ENCODE measurements around the gene URB1. TPM values are rescaled to one million over a fixed set of nuclear protein-coding genes. Genes with fewer than 3 reads are reported as not detected.
"Not testable (repeated sequence)": the region's sequence is repeated elsewhere in the genome, so short reads cannot be mapped to it uniquely, and the experiment has no call there.

URB1 gene
- total RNA-seq, 2 experiments from 2014 or later, result 15.8 to 16.5 TPM

DNA sequence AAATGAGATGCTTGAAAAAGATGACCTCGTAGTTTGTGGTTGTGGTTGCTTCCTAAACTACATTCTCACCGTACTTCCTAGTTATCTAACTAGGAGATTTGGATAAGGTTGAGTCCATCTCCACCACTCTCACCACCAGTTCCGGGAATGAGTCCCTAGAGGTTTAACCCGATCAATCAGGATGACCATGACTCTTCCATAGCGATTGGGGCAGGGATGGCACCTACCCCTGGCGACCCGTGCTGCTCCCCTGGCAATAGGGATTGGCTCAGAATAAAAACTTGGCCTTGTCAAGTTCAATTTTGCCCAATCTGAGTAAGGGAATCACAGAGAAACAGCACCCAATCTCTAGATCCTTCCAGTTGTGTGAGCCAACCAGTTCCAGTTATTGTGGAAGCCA, 111.3 kb downstream of the URB1 start:
- ATAC-seq (ENCODE audit: low read depth) (no peak), DNase-seq (no peak)
- Mint-ChIP-seq H3K27ac (no peak overlapping the region), H3K4me1 (peaks cover 6% of the 10 kb centered on the region), H3K27me3 (no peaks in the 10 kb centered on the region), H3K4me3 (no peak overlapping the region), H3K36me3 (peaks cover 3% of the 10 kb centered on the region), H3K9me3 (no peaks in the 10 kb centered on the region)
- POLR2A ChIA-PET, result no interaction called here

DNA sequence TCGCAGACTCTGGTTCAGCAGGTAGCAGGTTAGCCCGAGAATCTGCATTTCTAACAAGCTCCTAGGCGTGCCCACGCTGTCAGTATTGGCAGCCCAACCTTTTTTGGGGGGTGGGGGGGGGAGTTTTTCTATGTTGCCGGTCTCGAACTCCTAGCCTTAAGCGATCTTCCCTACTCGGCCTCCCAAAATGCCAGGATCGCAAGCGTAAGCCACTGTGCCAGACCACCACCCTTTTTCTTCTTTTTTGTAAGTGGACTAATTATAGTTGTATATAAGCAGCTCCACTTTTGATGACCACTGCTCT, 113.5 kb downstream of the URB1 start:
- Mint-ChIP-seq H3K4me3 (peak overlapping the region; percentile 98), H3K27ac (peak overlapping the region; percentile 96), H3K4me1 (peaks cover 13% of the 10 kb centered on the region), H3K9me3 (no peaks in the 10 kb centered on the region), H3K27me3 (no peaks in the 10 kb centered on the region), H3K36me3 (peaks cover 3% of the 10 kb centered on the region)
- DNase-seq, result no peak
- POLR2A ChIA-PET, result interaction anchor here (0.6 to 1.1 kb wide), 6 partner anchors 93 to 1182 kb away, joined by 3 to 10 read pairs (median 6); partner anchors contain the start of gene URB1
- ATAC-seq (ENCODE audit: low read depth), result no peak

DNA sequence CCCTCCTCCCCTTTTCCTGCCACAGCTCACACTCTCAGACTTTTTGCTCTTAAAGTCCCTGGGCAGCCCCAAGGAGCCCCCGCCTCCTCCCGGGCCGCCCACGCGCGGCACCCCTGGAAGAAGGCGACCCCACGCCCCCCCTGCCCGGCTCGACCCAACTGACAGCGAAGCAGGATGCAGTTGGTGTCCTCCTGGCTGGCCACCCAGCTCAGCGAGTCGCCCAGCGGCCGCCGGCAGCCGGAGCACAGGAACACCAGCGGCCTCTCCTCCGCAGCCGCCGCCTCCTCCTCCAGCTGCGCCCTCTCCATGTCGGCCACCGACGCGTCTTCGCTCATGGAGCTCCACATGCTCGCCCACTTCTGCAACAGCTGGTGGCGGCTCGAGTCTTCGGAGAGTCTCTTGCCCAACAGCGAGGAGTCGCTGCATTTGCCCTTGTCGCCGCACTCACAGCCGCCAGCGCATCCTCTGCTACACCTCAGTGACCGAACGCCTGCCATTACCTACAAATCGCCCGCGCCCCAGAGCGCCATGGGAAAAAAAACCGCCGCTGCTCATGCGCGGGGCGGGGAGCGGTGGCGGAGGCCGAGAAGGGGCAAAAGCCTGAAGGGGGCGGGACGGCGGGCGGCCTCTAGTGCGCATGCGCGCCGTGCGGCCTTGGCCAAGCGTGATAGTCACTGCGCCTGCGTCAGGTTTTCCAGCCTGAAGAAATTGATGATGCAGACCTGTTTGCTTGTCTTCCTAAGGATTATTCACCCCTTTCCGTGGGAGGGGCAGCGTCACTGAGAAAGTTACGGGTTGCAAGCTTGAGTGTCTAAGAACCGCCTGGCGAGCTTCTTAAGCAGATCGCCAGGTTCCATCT, 114.1 kb downstream of the URB1 start, which contains the start of gene MIS18A:
Gene MIS18A, minus strand, starts transcription at position 532 of the 859 bp plus-strand sequence. Its CDS starts 35 bp downstream, at position 497.
- peak; percentile 90 for ATAC-seq (ENCODE audit: low read depth)
- DNase-seq, result peak; percentile 98
- POLR2A ChIA-PET, result interaction anchor here (0.6 to 1.1 kb wide), 6 partner anchors 93 to 1183 kb away, joined by 3 to 10 read pairs (median 6); partner anchors contain the start of gene URB1

DNA sequence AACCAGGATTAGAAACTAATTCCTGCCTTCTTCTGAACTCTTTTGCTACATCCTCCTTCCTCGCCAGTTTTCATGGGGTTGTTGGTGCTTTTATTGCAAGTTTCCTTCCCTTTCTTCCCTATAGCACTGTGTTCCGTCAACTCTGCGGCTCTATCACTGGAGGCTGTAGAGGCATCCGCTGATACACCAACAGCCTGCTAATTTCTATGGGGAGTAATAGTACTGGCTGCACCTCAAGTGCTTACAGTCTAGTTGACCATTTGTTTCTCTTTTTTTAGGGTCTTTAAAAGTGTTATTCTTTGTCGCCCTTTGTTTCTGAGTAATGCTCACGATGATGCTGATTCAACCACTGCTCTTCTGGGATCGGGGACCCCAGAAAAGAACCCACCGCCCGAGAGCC, 114.7 kb downstream of the URB1 start:
- POLR2A ChIA-PET, result interaction anchor here (0.8 kb wide), 1 partner anchor 1033 kb away, joined by 3 read pairs; no protein-coding TSS in a partner anchor
- no peaks in the 10 kb centered on the region for H3K9me3 Mint-ChIP-seq
- peaks cover 13% of the 10 kb centered on the region for H3K4me1 Mint-ChIP-seq
- H3K4me3 Mint-ChIP-seq, result peak overlapping the region; percentile 98
- H3K36me3 Mint-ChIP-seq, result peaks cover 3% of the 10 kb centered on the region
- H3K27ac Mint-ChIP-seq, result peak overlapping the region; percentile 69
- H3K27me3 Mint-ChIP-seq, result no peaks in the 10 kb centered on the region
- ATAC-seq (ENCODE audit: low read depth) (no peak), DNase-seq (no peak)

More for the DNA sequence above, 114.1 kb downstream of the URB1 start, which contains the start of gene MIS18A:
- no peaks in the 10 kb centered on the region for H3K9me3 Mint-ChIP-seq
- H3K27me3 Mint-ChIP-seq, result no peaks in the 10 kb centered on the region
- H3K36me3 Mint-ChIP-seq, result peaks cover 3% of the 10 kb centered on the region
- peaks cover 13% of the 10 kb centered on the region for H3K4me1 Mint-ChIP-seq
- H3K27ac Mint-ChIP-seq, result peak within 1 kb of the TSS; percentile 96
- H3K4me3 Mint-ChIP-seq, result peak within 1 kb of the TSS; percentile 98

DNA sequence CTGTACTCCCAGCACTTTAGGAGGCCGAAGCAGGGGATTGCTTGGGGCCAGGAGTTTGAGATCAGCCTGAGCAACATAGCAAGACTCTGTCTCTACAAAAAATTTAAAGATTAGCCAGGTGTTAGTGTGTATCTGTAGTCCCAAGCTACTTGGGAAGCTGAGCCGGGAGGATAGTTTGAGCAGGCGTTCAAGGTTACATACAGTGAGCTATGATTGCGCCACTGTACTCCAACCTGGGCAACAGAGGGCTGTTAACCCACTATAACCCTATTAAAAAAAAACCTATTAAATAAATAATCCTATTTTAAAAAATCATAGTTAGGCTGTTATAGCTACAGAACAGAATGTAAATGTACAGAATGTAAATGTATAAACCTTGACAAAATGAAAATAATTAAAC, 116.1 kb downstream of the URB1 start:
- Mint-ChIP-seq H3K27me3 (no peaks in the 10 kb centered on the region), H3K4me3 (no peak overlapping the region), H3K36me3 (no peaks in the 10 kb centered on the region), H3K4me1 (peaks cover 16% of the 10 kb centered on the region), H3K27ac (no peak overlapping the region), H3K9me3 (no peaks in the 10 kb centered on the region)
- POLR2A ChIA-PET, result no interaction called here
- ATAC-seq (ENCODE audit: low read depth) (no peak), DNase-seq (no peak)

DNA sequence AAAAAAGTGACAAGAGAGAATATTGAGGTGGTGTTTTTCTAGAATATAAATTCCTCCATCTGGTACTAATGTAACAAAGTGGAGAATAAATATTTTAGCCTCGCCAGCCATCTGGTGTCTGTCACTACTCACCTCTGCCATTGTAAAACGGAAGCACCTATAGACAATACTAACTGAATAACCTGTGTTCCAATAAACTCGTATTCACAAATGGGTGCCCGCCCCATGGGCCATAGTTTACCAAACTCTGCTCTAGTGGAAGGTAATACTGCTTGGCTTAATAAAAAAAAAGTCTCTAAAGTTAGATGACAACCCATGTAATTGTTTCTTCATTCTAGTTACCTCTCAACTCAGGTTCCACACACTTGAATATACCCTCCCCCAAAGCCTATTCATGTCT, 122.1 kb downstream of the URB1 start:
- POLR2A ChIA-PET, result no interaction called here
- no peaks in the 10 kb centered on the region for H3K9me3 Mint-ChIP-seq

DNA sequence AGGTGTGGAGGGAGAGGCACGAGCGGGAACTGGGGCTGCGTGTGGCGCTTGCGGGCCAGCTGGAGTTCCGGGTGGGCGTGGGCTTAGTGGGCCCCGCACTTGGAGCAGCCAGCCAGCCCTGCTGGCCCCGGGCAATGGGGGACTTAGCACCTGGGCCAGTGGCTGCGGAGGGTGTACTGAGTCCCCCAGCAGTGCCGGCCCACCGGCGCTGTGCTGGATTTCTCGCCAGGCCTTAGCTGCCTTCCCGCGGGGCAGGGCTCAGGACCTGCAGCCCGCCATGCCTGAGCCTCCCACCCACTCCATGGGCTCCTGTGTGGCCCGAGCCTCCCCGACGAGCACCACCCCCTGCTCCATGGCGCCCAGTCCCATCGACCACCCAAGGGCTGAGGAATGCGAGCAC, 127.5 kb downstream of the URB1 start:
- ATAC-seq (ENCODE audit: low read depth), result not testable (repeated sequence)

More for the DNA sequence above, 122.1 kb downstream of the URB1 start:
- no peaks in the 10 kb centered on the region for H3K27me3 Mint-ChIP-seq
- peaks cover 14% of the 10 kb centered on the region for H3K36me3 Mint-ChIP-seq
- no peak overlapping the region for H3K4me3 Mint-ChIP-seq
- no peak overlapping the region for H3K27ac Mint-ChIP-seq
- DNase-seq, result no peak
- H3K4me1 Mint-ChIP-seq, result peaks cover 7% of the 10 kb centered on the region
- ATAC-seq (ENCODE audit: low read depth), result no peak

DNA sequence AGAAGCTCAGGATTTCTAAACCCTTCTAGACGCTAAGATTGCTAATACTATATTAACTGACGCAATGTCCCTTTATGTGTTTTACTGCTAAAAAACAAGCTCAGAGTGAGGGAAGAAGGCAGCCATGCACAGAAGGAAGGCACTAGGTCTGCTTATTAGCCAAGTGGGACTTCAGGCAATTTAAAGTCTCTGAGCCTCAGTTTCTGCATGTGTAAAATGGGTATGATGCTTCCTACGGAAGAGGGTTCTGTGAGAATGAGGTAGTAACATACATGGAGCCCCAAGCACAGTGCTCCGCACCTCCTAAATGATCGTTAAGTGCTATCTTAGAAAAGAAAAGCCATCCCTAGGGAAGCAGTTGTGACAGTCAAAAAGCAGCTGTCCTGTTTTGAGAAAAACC, 130.9 kb downstream of the URB1 start:
- no peak overlapping the region for H3K4me3 Mint-ChIP-seq
- H3K27ac Mint-ChIP-seq, result no peak overlapping the region
- POLR2A ChIA-PET, result no interaction called here
- no peaks in the 10 kb centered on the region for H3K9me3 Mint-ChIP-seq
- DNase-seq (no peak), ATAC-seq (ENCODE audit: low read depth) (no peak)
- peaks cover 6% of the 10 kb centered on the region for H3K36me3 Mint-ChIP-seq
- H3K4me1 Mint-ChIP-seq, result no peaks in the 10 kb centered on the region
- H3K27me3 Mint-ChIP-seq, result no peaks in the 10 kb centered on the region

More for the DNA sequence above, 127.5 kb downstream of the URB1 start:
- DNase-seq, POLR2A ChIA-PET, H3K27ac Mint-ChIP-seq, H3K4me3 Mint-ChIP-seq, H3K4me1 Mint-ChIP-seq, H3K27me3 Mint-ChIP-seq, H3K9me3 Mint-ChIP-seq: not testable (repeated sequence)
- peaks cover 14% of the 10 kb centered on the region for H3K36me3 Mint-ChIP-seq

Other genes with a start within 250 kb of the URB1 start
- gene MIS18A, start 114.0 kb downstream of the URB1 start, total RNA-seq, result 10 to 100 TPM; 19.7 to 21.2 TPM
- gene MRAP, start 94.2 kb downstream of the URB1 start, total RNA-seq, result not detected
- gene EVA1C, start 19.7 kb upstream of the URB1 start, total RNA-seq, result 10 to 100 TPM in 1 of 2 experiments, 1 to 10 TPM in 1; 9.3 to 12.4 TPM
- 1 to 10 TPM in 1 of 2 experiments, under 1 TPM in 1; 0.23 to 1.1 TPM for gene TCP10L, start 192.5 kb upstream of the URB1 start, total RNA-seq
- gene CFAP298, start 219.4 kb upstream of the URB1 start, total RNA-seq, result 10 to 100 TPM; 33.8 to 36.2 TPM

Data from activated naive CD8-positive, alpha-beta T cell treated with anti-CD3 and anti-CD28 coated beads, Interleukin-2, amount 10 ng/mL, durations not matched to agents 7 days and 5 days (primary cell).